Neural cell (in vitro differentiated cells): ENCODE measurements around the gene DNM2.

Source experiments
- EP300 ChIP-seq: fragments of 450-650 bp; conservative IDR thresholded peaks from 2 replicates; pipeline ENCODE4 v1.6.1; 2014; ENCODE audit warnings: antibody characterized with exemption, mild to moderate bottlenecking, moderate library complexity; ENCODE audit not compliant: poor library complexity, severe bottlenecking
- EZH2 ChIP-seq: fragments of 200-600, 300-800 bp; shearing (Covaris generic), sonication (generic); IDR thresholded peaks from 2 replicates; pipeline ENCODE4 v1.6.1; 2014; ENCODE audit warnings: antibody characterized with exemption, low read length, borderline replicate concordance, mild to moderate bottlenecking; ENCODE audit not compliant: insufficient read depth, poor library complexity, severe bottlenecking
- MXI1 ChIP-seq: fragments of 450-650 bp; conservative IDR thresholded peaks from 2 replicates; pipeline ENCODE4 v1.6.1; 2014; ENCODE audit warnings: antibody characterized with exemption, mild to moderate bottlenecking; ENCODE audit not compliant: poor library complexity, severe bottlenecking
- POLR2AphosphoS5 ChIP-seq: IDR thresholded peaks from 2 replicates; pipeline ENCODE4 v1.6.1; 2012
- RAD21 ChIP-seq: fragments of 450-650 bp; conservative IDR thresholded peaks from 2 replicates; pipeline ENCODE4 v1.6.1; 2014; ENCODE audit warnings: antibody characterized with exemption, mild to moderate bottlenecking, moderate library complexity
- TAF1 ChIP-seq: IDR thresholded peaks from 2 replicates; pipeline ENCODE4 v1.6.1; 2012; ENCODE audit warnings: low read depth
- TF ChIP-seq, protein P1 (sequence below): fragments of 450-650 bp; IDR thresholded peaks from 2 replicates; pipeline ENCODE4 v1.5.1; 2014; ENCODE audit warnings: antibody characterized with exemption, mild to moderate bottlenecking, moderate library complexity; ENCODE audit not compliant: poor library complexity, severe bottlenecking
- TF ChIP-seq, protein P2 (sequence below): IDR thresholded peaks from 2 replicates; pipeline ENCODE4 v1.6.1; 2012; ENCODE audit warnings: borderline replicate concordance

DNA sequence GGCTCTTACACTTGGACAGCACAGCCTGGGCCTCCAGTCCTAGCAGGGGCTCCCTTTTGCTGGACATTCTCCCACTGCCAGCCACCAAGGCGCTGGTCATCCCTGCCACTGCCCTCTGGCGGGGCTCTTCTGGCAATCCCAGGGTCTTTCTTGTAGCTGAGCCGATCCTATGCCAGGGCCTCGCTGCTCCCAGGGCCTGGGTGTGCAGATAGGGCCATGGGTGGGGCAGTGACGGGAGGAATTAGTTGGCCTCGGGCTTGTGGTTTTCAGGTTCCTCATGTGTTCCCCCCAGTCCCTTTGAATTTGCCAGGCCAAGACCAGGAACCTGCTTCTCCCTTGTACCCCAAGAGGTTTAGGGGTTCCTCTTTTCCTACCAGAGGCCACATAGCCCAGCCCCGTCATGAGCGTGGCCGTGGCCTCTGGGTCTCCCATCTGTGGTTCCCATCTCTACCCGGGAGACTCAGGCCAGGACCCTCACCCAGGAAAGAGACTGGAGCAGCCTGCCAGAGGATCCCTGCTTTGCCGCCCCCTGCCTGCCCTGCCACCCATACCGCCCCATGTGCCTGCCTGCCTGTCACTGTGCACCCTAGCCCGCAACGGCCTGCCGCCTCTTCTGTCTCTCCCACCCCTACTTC is 91.9 kb downstream of the DNM2 start:
- TF ChIP-seq, protein P1, sequence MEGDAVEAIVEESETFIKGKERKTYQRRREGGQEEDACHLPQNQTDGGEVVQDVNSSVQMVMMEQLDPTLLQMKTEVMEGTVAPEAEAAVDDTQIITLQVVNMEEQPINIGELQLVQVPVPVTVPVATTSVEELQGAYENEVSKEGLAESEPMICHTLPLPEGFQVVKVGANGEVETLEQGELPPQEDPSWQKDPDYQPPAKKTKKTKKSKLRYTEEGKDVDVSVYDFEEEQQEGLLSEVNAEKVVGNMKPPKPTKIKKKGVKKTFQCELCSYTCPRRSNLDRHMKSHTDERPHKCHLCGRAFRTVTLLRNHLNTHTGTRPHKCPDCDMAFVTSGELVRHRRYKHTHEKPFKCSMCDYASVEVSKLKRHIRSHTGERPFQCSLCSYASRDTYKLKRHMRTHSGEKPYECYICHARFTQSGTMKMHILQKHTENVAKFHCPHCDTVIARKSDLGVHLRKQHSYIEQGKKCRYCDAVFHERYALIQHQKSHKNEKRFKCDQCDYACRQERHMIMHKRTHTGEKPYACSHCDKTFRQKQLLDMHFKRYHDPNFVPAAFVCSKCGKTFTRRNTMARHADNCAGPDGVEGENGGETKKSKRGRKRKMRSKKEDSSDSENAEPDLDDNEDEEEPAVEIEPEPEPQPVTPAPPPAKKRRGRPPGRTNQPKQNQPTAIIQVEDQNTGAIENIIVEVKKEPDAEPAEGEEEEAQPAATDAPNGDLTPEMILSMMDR = no peak
- TF ChIP-seq, protein P2, sequence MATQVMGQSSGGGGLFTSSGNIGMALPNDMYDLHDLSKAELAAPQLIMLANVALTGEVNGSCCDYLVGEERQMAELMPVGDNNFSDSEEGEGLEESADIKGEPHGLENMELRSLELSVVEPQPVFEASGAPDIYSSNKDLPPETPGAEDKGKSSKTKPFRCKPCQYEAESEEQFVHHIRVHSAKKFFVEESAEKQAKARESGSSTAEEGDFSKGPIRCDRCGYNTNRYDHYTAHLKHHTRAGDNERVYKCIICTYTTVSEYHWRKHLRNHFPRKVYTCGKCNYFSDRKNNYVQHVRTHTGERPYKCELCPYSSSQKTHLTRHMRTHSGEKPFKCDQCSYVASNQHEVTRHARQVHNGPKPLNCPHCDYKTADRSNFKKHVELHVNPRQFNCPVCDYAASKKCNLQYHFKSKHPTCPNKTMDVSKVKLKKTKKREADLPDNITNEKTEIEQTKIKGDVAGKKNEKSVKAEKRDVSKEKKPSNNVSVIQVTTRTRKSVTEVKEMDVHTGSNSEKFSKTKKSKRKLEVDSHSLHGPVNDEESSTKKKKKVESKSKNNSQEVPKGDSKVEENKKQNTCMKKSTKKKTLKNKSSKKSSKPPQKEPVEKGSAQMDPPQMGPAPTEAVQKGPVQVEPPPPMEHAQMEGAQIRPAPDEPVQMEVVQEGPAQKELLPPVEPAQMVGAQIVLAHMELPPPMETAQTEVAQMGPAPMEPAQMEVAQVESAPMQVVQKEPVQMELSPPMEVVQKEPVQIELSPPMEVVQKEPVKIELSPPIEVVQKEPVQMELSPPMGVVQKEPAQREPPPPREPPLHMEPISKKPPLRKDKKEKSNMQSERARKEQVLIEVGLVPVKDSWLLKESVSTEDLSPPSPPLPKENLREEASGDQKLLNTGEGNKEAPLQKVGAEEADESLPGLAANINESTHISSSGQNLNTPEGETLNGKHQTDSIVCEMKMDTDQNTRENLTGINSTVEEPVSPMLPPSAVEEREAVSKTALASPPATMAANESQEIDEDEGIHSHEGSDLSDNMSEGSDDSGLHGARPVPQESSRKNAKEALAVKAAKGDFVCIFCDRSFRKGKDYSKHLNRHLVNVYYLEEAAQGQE = no peak
- TF ChIP-seq EZH2 (no peak), POLR2AphosphoS5 (no peak), RAD21 (no peak), EP300 (no peak), TAF1 (no peak), MXI1 (no peak)
